ENCODE results near the gene ACER1. TPM values are rescaled to one million over a fixed set of nuclear protein-coding genes. Genes with fewer than 3 reads are reported as not detected.

The ACER1 gene
- total RNA-seq, 4 donors from 2014 or later, result 0.53 to 8.1 (median 1.4) TPM

Other genes starting within 250 kb of the ACER1 start
- gene RFX2, start 223.1 kb downstream of the ACER1 start, total RNA-seq, result 10 to 100 TPM in 1 of 4 donors, 1 to 10 TPM in 3; 5.2 to 21.4 (median 7.7) TPM
- under 1 TPM in 1 of 4 donors, not detected in 3; 0.38 TPM for gene ACSBG2, start 197.9 kb downstream of the ACER1 start, total RNA-seq
- 10 to 100 TPM; 10.3 to 20.1 (median 12.7) TPM for gene MLLT1, start 53.6 kb downstream of the ACER1 start, total RNA-seq
- gene CLPP, start 27.9 kb upstream of the ACER1 start, total RNA-seq, result 10 to 100 TPM; 70.7 to 75.9 (median 72.3) TPM
- gene ALKBH7, start 39.2 kb upstream of the ACER1 start, total RNA-seq, result 10 to 100 TPM; 34.0 to 85.3 (median 50.4) TPM
- 1 to 10 TPM in 2 of 4 donors, under 1 TPM in 2; 0.76 to 1.3 (median 1.0) TPM for gene PSPN, start 42.3 kb upstream of the ACER1 start, total RNA-seq
- gene GTF2F1, start 59.6 kb upstream of the ACER1 start, total RNA-seq, result 10 to 100 TPM; 28.0 to 51.3 (median 43.5) TPM
- gene KHSRP, start 91.2 kb upstream of the ACER1 start, total RNA-seq, result 100 to 1,000 TPM; 111 to 158 (median 125) TPM
- gene SLC25A41, start 100.2 kb upstream of the ACER1 start, total RNA-seq, result under 1 TPM in 1 of 4 donors, not detected in 3; 0.38 TPM
- 10 to 100 TPM; 41.5 to 95.9 (median 64.0) TPM for gene SLC25A23, start 126.2 kb upstream of the ACER1 start, total RNA-seq
- 10 to 100 TPM; 42.9 to 61.9 (median 56.2) TPM for gene CRB3, start 130.7 kb upstream of the ACER1 start, total RNA-seq
- gene DENND1C, start 148.2 kb upstream of the ACER1 start, total RNA-seq, result 1 to 10 TPM in 2 of 4 donors, under 1 TPM in 2; 0.62 to 4.2 (median 1.2) TPM
- gene TUBB4A, start 168.7 kb upstream of the ACER1 start, total RNA-seq, result 1 to 10 TPM in 1 of 4 donors, not detected in 3; 7.8 TPM
- gene TNFSF9, start 197.4 kb upstream of the ACER1 start, total RNA-seq, result 10 to 100 TPM in 3 of 4 donors, 1 to 10 TPM in 1; 6.3 to 21.6 (median 17.8) TPM

All from esophagus squamous epithelium (tissue), 4 donors.